Brain microvascular endothelial cell (primary cell): Measurements from ENCODE around the gene TMEM185A.

Experiments
- DNase-seq: peaks from one replicate; pipeline ENCODE4 v3.0.0-alpha.2; 2020
- H3K27ac ChIP-seq: fragments of 250-450 bp; sonication (Bioruptor Pico); 2 replicates; pipeline ENCODE4 v1.5.1; 2020; ENCODE audit warnings: mild to moderate bottlenecking, moderate library complexity
- H3K27me3 ChIP-seq: fragments of 250-450 bp; sonication (Bioruptor Pico); replicated peaks from 2 replicates; pipeline ENCODE4 v1.5.1; 2020; ENCODE audit warnings: mild to moderate bottlenecking
- H3K36me3 ChIP-seq: fragments of 250-450 bp; sonication (Bioruptor Pico); replicated peaks from 2 replicates; pipeline ENCODE4 v1.5.1; 2020; ENCODE audit warnings: mild to moderate bottlenecking
- H3K4me3 ChIP-seq: 2 replicates; pipeline ENCODE4 v1.5.1; 2011; ENCODE audit warnings: low read depth, mild to moderate bottlenecking, control low read depth, low read length, moderate library complexity
- in situ Hi-C: cut with HindIII; loops from 2 replicates; pipeline ENCODE4 v1.10.0; 2017; ENCODE audit warnings: low sequenced_read_pairs, low pct_ligation_motif_present
- TF ChIP-seq, protein P1 (sequence below): IDR thresholded peaks from 2 replicates; pipeline ENCODE4 v1.5.1; 2011; ENCODE audit warnings: low read depth, mild to moderate bottlenecking, moderate library complexity, low read length, control low read depth, inconsistent platforms; ENCODE audit errors: missing control alignments

The TMEM185A gene

GRCh38 chrX:149639568-149639967, 8.0 kb upstream of the TMEM185A start:
- no peaks in the 10 kb centered on the region for H3K27me3 ChIP-seq
- TF ChIP-seq, protein P1, sequence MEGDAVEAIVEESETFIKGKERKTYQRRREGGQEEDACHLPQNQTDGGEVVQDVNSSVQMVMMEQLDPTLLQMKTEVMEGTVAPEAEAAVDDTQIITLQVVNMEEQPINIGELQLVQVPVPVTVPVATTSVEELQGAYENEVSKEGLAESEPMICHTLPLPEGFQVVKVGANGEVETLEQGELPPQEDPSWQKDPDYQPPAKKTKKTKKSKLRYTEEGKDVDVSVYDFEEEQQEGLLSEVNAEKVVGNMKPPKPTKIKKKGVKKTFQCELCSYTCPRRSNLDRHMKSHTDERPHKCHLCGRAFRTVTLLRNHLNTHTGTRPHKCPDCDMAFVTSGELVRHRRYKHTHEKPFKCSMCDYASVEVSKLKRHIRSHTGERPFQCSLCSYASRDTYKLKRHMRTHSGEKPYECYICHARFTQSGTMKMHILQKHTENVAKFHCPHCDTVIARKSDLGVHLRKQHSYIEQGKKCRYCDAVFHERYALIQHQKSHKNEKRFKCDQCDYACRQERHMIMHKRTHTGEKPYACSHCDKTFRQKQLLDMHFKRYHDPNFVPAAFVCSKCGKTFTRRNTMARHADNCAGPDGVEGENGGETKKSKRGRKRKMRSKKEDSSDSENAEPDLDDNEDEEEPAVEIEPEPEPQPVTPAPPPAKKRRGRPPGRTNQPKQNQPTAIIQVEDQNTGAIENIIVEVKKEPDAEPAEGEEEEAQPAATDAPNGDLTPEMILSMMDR, result no peak
- H3K36me3 ChIP-seq, result no peaks in the 10 kb centered on the region
- DNase-seq, result no peak
- in situ Hi-C loops, result no loop called here
- H3K4me3 ChIP-seq, result no peak overlapping the region
- H3K27ac ChIP-seq, result no peak overlapping the region

DNA sequence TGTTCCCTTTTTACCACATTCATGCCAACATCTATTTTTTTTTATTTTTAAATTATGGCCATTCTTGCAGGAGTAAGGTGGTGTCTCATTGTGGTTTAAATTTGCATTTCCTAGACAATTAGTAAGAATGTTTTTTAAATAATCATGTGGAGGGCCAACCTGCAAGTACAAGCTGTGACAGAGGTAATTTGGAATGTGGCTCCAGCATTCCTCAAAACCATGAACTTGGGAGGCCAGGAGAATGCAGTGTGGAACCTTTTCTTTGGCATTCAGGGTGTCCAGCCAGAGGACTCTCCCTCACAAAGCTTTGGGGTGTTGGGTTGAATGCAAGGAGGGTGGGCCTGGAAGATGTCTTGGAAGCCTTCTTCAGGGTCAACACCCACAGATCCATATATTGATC, 7.3 kb upstream of the TMEM185A start:
- in situ Hi-C loops, result no loop called here
- H3K27ac ChIP-seq, result no peak overlapping the region
- no peaks in the 10 kb centered on the region for H3K36me3 ChIP-seq
- TF ChIP-seq, protein P1, result no peak
- H3K27me3 ChIP-seq, result no peaks in the 10 kb centered on the region
- DNase-seq, result no peak
- H3K4me3 ChIP-seq, result no peak overlapping the region

GRCh38 chrX:149633511-149633910, 1.9 kb upstream of the TMEM185A start:
- no peaks in the 10 kb centered on the region for H3K36me3 ChIP-seq
- in situ Hi-C loops, result no loop called here
- H3K27me3 ChIP-seq, result no peaks in the 10 kb centered on the region
- DNase-seq, result no peak
- no peak overlapping the region for H3K27ac ChIP-seq
- TF ChIP-seq, protein P1, result no peak
- no peak overlapping the region for H3K4me3 ChIP-seq

GRCh38 chrX:149630681-149631233, 835 bp downstream of the TMEM185A start:
- in situ Hi-C loops, result no loop called here
- TF ChIP-seq, protein P1, result peak; percentile 45
- DNase-seq, result peak; percentile 19
- H3K4me3 ChIP-seq, result peak overlapping the region; percentile 70
- H3K27ac ChIP-seq, result no peak overlapping the region
- H3K36me3 ChIP-seq, result no peaks in the 10 kb centered on the region
- no peaks in the 10 kb centered on the region for H3K27me3 ChIP-seq

DNA sequence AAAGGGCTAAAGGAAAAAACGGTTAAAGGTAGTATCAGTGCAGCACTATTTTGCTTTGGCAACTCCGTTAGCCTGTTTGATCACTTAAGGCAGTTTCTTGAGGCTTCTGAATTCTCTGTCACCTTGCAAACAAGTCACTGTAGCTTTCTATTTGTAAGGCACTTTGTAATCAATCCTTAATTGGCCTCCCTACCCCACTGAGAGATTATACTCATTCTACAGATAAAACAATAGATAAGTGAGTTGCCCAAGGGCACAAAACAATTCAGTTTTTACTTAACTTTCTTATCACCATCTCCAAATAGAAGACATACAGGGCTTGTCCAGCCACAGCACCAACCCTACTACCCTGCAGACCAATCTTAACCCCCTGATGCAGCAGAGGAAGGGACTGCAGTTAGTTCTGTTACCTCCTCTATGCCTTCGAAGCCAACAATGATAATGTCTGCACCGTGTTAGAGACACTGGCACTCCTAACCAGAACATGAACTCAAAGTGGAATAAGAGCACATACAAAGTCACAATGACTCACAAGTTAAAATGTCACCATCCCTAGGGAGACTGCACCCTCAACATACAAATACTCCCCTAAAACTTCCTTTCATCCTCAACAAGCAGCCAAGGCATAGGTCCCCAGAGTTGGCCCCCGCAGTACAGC, 1.7 kb downstream of the TMEM185A start:
- TF ChIP-seq, protein P1, result no peak
- Histone ChIP-seq H3K4me3 (no peak overlapping the region), H3K27ac (no peak overlapping the region), H3K36me3 (no peaks in the 10 kb centered on the region), H3K27me3 (no peaks in the 10 kb centered on the region)
- no peak for DNase-seq
- in situ Hi-C loops, result no loop called here

DNA sequence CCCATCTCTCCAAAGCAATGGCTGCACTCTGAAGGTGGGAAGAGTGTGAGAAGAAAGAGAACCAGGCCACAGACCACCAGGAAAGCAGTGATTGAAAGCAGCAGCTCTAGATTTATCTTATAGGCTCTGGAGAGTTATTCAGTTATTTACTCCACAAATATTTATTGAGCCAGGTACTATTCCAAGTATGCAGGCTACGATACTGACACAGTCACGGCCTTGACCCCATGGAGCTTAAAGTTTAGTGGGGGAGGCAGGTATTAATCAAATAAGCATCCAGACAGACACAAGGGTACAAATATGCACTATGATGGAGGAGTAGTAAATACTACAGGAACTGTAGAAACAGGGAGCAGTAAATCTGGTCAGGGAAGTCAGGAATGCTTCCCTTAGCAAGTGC, 2.8 kb downstream of the TMEM185A start:
- no peak for DNase-seq
- in situ Hi-C loops, result no loop called here
- Histone ChIP-seq H3K4me3 (no peak overlapping the region), H3K36me3 (no peaks in the 10 kb centered on the region), H3K27me3 (no peaks in the 10 kb centered on the region), H3K27ac (no peak overlapping the region)
- TF ChIP-seq, protein P1, result no peak
